Head of caudate nucleus (tissue), 42 donors: ENCODE measurements around the gene SH3RF2.

ENCODE experiments used
- DNase-seq, 42 donors: peaks; one replicate each; pipeline versions ENCODE4 v3.0.0 to v3.0.0-alpha.2; 2020 to 2021; ENCODE audit warnings: mixed read lengths in 7 of 42
- intact Hi-C: fragments of 100-400 bp; cut with DNase I; formaldehyde crosslinking; loops from one replicate; pipeline ENCODE4 v1.15.0; 2022

The SH3RF2 gene

GRCh38 chr5:146055432-146055831, 119.1 kb downstream of the SH3RF2 start:
- intact Hi-C loops, result no loop called here
- no peak for DNase-seq

GRCh38 chr5:146059460-146060220, 123.3 kb downstream of the SH3RF2 start:
- DNase-seq, result no peak
- intact Hi-C loops, result no loop called here

DNA sequence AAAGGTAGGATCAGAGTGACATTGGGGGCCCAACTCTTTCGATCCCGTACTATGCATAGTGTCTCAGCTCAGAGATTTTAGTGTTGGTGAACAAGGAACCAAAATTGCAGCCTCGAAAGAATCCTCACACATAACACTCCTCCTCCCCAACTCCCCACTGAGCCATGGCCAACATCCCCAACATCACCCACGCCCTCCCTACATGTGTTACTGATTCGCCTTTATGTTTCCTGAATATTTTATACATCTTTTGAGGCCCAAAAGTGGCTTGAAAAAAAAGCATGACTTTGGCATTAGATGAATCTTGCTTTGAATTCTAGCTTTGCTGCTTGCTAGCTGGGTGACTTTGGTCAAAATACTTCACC, 123.8 kb downstream of the SH3RF2 start:
- DNase-seq, result no peak
- intact Hi-C loops, result no loop called here

DNA sequence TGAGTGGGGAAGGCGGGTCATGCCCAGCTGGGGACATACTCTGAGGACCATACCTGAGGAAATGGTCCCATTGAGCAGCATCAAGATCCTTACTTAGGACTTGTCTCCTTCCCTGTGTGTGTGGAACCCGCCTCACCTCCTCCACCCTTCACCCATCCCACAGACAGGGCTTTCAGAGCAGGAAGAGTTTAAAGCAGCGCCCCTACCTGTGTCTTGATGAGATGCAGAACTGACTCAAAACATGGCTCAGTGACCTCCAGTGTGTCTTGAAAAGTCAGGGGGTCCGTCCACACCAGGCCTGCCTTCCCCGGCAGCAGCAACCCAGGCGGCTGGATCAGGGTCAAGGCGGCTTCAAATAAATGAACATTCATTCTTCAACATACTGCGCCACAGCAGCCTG, 130.6 kb downstream of the SH3RF2 start:
- DNase-seq, result peak in 1 of 42 donors; percentile 33
- intact Hi-C loops, result no loop called here

GRCh38 chr5:146068206-146068605, 131.8 kb downstream of the SH3RF2 start:
- intact Hi-C loops, result no loop called here
- peak in 4 of 42 donors; percentile 16 to 26 (median 22) for DNase-seq

DNA sequence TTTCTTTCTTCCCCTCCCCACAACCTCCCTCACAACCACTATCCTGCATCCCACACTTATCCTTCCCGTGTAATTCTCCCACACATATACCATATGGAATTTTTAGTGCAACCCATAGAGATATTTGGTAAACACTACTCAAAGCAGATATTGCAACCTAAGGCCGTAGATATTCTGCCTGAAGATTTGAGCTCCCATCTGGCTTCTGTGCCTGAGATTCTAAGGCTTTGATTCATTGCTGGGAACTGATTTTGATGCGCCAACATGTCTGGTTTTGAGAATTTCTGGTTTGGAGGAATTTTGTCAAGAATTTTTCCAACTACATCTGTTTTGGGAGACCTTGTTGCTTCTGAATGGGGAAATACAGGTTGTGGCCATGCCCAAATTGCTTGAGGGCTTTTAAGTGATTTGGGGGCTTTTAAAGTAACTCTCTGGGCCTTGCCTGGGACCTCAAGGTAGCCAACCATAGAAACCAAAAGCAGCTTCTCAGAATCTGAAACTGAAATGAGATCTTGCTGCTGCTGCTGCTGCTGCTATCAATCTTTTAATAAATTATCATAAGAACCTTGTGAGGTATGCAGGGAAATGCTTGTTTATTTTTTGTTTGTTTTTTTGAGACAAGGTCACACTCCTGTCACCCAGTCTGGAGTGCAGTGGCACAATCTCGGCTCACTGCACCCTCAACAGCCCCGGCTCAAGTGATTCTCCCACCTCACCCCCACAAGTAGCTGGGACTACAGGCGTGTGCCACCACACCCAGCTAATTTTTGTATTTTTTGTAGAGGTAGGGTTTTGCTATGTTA, 132.8 kb downstream of the SH3RF2 start:
- DNase-seq, result peak in 1 of 42 donors; percentile 2
- intact Hi-C loops, result no loop called here

GRCh38 chr5:146069780-146070099, 133.4 kb downstream of the SH3RF2 start:
- DNase-seq, result no peak
- intact Hi-C loops, result no loop called here

DNA sequence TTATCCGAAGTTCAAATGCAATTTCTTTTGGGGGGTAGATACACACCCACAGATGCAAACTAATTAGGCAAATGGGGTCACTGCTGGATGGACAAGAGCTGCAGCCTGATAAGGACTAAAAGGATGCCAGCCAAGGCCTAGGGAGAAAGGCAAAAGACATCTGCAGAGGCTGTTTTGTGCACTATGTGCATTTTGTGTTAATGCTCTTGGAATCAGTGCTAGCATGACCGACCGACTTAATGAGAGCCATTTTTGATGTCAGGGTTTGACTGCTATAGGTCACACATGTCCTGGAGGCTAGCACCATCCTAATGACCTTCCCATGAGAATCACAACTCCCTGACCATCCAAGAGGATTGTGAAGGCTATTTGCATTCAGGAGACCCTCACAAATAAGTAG, 134.4 kb downstream of the SH3RF2 start:
- DNase-seq, result no peak
- intact Hi-C loops, result no loop called here

DNA sequence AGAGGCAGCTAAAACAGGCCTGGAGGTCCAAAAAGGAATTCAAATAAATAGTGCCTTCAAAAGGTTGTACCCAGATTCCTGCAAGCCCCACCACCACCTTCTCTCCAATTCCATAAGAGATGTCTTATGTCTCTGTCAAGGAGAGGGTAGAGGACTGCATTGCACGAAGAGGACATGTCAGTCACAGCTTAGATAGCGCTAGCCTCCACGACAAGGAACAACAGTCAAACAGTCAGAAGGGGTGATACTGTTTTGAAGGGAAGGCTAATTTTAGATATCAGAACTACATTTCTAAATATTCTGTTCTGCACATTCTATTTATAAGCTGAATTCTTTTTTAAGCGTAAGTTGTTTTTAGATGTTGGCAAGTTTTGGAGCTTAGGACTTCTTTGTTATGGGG, 134.8 kb downstream of the SH3RF2 start:
- intact Hi-C loops, result no loop called here
- no peak for DNase-seq

DNA sequence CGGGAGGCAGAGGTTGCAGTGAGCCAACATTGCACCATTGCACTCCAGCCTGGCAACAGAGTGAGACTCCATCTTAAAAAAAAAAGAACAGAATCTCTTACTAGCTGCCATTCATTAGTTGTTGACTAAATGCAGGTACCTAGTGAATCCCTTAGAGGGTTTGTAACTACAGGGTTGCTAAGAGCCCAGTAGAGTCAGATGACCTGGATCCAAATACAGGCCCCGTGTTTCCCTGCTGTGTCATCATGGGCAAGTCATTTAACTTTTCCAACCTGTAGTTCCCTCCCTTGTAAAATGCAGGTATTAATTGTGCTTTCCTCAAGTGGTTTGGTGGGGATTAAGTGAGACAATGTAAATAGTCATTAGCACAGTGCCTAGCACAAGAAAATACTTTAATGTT, 136.2 kb downstream of the SH3RF2 start:
- DNase-seq, result no peak
- intact Hi-C loops, result no loop called here

DNA sequence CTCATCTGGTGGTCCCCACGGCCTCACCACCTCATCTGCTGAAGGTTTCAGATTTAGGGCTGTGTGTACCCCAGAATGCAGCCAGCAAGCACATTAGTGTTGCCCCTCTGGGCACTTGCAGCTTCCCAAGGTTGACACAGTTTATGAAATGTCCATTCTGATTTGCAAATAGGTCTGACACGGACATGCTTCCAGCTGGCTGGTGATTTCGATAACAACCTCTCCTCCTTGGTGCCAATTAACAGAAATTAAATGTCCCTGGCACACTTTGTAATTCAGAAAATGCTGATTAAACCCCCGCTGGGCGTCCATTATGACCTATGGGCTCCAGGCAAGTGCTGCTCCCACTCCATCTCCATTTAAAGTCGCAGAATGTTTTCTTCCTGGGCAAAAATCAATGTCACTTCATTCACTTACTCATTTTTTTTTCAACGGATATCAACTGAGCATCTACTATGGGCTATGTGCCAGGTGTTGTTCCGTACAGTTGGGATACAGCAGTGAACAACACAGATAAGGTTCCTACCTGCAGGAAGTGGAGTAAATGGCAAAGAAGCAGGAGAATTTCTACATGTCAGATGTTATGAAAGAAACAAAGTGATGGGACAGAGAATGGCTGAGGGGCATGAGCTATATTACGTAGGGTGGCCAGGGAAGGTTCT, 137.0 kb downstream of the SH3RF2 start:
- DNase-seq, result no peak
- intact Hi-C loops, result no loop called here

DNA sequence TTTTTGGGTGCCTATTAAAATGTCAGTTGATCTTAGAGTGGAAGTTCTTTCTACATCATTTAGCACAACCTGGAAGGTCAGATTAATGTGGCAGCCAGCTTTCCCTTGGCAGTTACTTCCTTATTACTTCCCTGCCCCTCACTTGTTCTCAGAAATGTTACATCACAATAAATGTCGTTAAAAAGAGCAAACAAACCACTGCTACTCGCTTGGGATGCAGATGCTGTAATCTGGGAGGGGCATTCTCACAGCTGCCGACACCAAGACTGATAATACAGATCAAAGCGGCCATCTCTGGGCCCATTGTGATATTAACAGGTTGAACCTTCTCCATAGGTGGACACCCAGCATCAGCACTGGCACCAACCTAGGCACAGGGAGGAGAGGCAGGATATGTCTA, 139.7 kb downstream of the SH3RF2 start:
- no peak for DNase-seq
- intact Hi-C loops, result no loop called here

GRCh38 chr5:146076455-146076854, 140.1 kb downstream of the SH3RF2 start:
- intact Hi-C loops, result no loop called here
- DNase-seq, result peak in 12 of 42 donors; percentile 17 to 54 (median 28)

DNA sequence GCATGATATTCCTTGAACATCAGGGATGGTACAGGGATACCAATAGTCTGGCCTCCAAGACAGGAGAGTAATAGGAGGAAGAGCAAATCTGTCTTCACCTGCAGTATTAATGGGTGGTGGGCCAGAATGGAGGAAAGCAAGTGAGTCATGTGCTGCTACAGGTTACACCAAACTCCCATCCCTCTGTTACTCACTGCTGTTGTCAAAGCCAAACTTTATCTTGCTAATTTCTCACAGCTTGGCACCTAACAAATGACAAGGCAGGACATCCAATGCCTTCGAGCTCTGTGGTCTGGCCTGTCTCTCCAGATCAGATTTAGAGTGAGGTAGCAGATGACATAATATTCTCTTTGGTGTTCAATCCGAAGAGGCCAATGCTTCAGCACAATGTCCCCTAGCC, 142.2 kb downstream of the SH3RF2 start:
- intact Hi-C loops, result no loop called here

DNA sequence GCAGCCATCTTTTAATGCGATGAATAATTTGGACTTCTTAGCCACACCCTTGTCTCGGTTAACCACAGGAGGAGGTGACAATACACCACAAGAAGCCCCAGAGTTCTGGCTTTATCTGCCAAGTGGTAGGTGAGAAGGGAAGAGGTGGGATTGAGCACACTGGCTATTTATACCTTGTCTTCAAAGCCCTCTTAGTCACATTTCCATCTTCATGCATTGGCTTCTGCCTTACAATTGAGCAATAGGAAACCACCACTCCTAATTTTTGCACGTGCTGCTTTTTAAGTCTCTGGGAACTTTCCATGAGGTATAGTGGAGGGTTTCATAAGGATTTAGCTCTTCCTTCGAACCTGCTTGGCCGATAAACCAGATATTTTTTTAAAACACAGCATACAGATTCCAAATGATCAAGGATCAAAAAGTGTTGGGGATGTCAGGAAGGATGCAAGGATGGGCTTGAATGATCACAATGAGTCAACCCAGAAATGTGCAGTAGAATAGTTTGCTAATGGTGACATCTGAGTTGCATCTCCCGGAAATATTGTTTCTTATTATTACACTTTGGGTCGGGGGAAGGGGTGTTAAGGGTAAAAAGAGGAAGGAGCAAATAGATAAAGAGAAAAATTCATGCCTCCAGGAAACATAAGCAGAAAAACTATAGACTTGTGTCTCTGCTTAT, 143.5 kb downstream of the SH3RF2 start:
- intact Hi-C loops, result no loop called here
- DNase-seq, result no peak

More for the DNA sequence above, 142.2 kb downstream of the SH3RF2 start:
- no peak for DNase-seq

DNA sequence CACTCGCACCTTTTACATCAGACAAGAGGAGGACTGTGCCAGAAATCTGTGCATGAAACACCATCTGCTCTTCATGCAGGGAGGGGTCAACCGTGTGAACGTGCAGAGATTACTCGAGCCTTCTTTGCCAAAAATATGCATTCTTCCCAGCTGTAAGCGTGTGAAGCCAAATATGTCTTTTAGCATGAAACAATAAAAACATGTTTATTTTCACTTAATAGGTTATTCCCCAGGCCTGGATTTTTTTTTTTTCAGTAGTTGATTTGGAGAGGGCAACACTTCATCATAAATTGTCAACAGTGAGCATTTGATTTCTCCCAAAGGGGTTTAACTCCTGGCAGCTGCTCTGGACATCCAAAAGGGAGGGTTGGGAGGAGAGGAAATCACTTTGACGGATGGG, 145.2 kb downstream of the SH3RF2 start:
- intact Hi-C loops, result no loop called here
- no peak for DNase-seq

GRCh38 chr5:146082798-146083197, 146.4 kb downstream of the SH3RF2 start:
- intact Hi-C loops, result no loop called here
- no peak for DNase-seq

DNA sequence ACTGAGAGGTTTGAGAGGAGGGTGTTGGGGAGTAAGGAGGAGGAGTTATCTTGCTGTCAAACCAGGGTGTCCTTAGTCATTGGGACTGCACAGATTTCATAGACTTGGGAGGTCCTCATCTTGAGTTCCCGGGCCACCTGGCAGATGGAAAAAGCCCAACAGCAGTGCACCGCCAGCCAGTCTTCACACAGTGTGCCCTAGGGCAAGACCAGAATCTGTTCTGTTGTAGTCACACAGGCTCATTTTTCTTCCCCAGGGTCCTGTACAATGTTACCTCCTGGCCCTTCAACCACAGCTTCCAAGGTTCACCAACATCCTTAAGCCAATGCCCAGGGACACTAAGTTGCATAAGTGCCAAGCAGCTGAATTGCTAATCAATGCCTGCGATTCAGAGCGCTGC, 148.0 kb downstream of the SH3RF2 start:
- DNase-seq, result no peak
- intact Hi-C loops, result no loop called here

GRCh38 chr5:146088098-146088497, 151.7 kb downstream of the SH3RF2 start:
- intact Hi-C loops, result no loop called here
- peak in 1 of 42 donors; percentile 28 for DNase-seq

DNA sequence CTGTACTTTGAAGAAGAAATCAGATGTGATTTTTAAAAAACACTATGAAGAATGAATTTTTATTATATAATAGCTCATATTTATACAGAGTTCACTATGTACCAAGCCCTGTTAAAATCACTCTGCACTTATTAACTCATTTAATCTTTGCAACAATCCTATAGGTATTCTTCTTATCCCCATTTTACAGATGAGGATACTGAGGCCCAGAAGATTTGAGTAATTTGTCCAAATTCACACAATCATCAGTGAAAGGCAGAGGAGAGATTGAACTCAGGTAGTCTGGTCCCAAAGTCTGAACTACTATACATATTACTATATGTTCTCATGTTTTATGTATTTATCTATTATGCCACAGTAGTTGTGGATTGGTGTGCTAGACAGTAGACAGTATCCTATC, 152.9 kb downstream of the SH3RF2 start:
- intact Hi-C loops, result no loop called here
- DNase-seq, result no peak
